Uterus (tissue), 2 donors: Measurements from ENCODE around the gene ABCC11.

Experiments used
- POLR2A ChIP-seq, 2 donors: fragments of 450-650 bp; IDR thresholded peaks; one replicate each; pipeline ENCODE4 v1.6.1; 2016; ENCODE audit warnings: antibody characterized with exemption in 2 of 2, mild to moderate bottlenecking in 1 of 2, moderate library complexity in 1 of 2
- TF ChIP-seq, protein P1 (sequence below), 4 experiments: fragments of 200-600 bp in 2 of 4; fragments of 450-650 bp in 2 of 4; sonication (generic) in 2 of 4; IDR thresholded peaks; one replicate each; pipeline ENCODE4 v1.5.1; 2016 to 2019; ENCODE audit warnings: antibody characterized with exemption in 4 of 4, mild to moderate bottlenecking in 2 of 4, moderate library complexity in 1 of 4

- TF ChIP-seq, protein P1, sequence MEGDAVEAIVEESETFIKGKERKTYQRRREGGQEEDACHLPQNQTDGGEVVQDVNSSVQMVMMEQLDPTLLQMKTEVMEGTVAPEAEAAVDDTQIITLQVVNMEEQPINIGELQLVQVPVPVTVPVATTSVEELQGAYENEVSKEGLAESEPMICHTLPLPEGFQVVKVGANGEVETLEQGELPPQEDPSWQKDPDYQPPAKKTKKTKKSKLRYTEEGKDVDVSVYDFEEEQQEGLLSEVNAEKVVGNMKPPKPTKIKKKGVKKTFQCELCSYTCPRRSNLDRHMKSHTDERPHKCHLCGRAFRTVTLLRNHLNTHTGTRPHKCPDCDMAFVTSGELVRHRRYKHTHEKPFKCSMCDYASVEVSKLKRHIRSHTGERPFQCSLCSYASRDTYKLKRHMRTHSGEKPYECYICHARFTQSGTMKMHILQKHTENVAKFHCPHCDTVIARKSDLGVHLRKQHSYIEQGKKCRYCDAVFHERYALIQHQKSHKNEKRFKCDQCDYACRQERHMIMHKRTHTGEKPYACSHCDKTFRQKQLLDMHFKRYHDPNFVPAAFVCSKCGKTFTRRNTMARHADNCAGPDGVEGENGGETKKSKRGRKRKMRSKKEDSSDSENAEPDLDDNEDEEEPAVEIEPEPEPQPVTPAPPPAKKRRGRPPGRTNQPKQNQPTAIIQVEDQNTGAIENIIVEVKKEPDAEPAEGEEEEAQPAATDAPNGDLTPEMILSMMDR (IDR thresholded peaks at IDR 0.05): no peak
- no peak for TF ChIP-seq POLR2A (IDR thresholded peaks at IDR 0.05)
Observed at GRCh38 chr16:48262631-48263030, 15.3 kb upstream of the ABCC11 start.
